HEK293 (cell line): ENCODE data around the gene CDC42BPA.

Experiments
- BCL11B ChIP-seq: fragments of 450-650 bp; formaldehyde crosslinking; IDR thresholded peaks from 2 replicates; pipeline ENCODE4 v1.5.1; 2016; ENCODE audit warnings: low read depth, missing biosample characterization, missing genetic modification characterization
- HOXC10 ChIP-seq: sonication (generic); formaldehyde crosslinking; IDR thresholded peaks from 2 replicates; pipeline ENCODE4 v1.8.1; 2023; ENCODE audit warnings: mild to moderate bottlenecking, missing genetic modification reagents
- SETDB1 ChIP-seq: IDR thresholded peaks from one replicate; pipeline ENCODE4 v1.6.1; 2017; ENCODE audit warnings: mild to moderate bottlenecking, low read length, moderate library complexity, mixed read lengths; ENCODE audit not compliant: insufficient read length
- YY1 ChIP-seq: fragments of 450-650 bp; formaldehyde crosslinking; IDR thresholded peaks from 2 replicates; pipeline ENCODE4 v1.5.1; 2018; ENCODE audit warnings: missing biosample characterization, missing genetic modification characterization
- ZBTB7A ChIP-seq: fragments of 450-650 bp; formaldehyde crosslinking; IDR thresholded peaks from 2 replicates; pipeline ENCODE4 v1.5.1; 2016; ENCODE audit warnings: low read depth, missing biosample characterization, missing genetic modification characterization
- ZNF274 ChIP-seq, 2 experiments: fragments of 200-500 bp in 1 of 2; fragments of 450-650 bp in 1 of 2; sonication (Bioruptor generic) in 1 of 2; formaldehyde crosslinking in 1 of 2; IDR thresholded peaks; 2 replicates each; pipeline versions ENCODE4 v1.5.1 to v1.6.1; 2014 to 2016; ENCODE audit warnings: borderline replicate concordance in 1 of 2, inconsistent platforms in 1 of 2, low read length in 1 of 2, missing biosample characterization in 1 of 2, missing genetic modification characterization in 1 of 2
- ZNF670 ChIP-seq: fragments of 450-650 bp; formaldehyde crosslinking; IDR thresholded peaks from 2 replicates; pipeline ENCODE4 v1.5.1; 2016; ENCODE audit warnings: missing biosample characterization, missing genetic modification characterization, low read depth
- TF ChIP-seq, protein P1 (sequence below): fragments of 450-650 bp; formaldehyde crosslinking; IDR thresholded peaks from 2 replicates; pipeline ENCODE4 v1.5.1; 2016; ENCODE audit warnings: missing biosample characterization, missing genetic modification characterization
- TF ChIP-seq, protein P2 (sequence below): fragments of 450-650 bp; formaldehyde crosslinking; IDR thresholded peaks from 2 replicates; pipeline ENCODE4 v1.5.1; 2016; ENCODE audit warnings: missing biosample characterization, missing genetic modification characterization
- TF ChIP-seq, protein P3 (sequence below): fragments of 450-650 bp; formaldehyde crosslinking; IDR thresholded peaks from 2 replicates; pipeline ENCODE4 v1.5.1; 2016; ENCODE audit warnings: missing biosample characterization, missing genetic modification characterization
- TF ChIP-seq, protein P4 (sequence below): fragments of 450-650 bp; formaldehyde crosslinking; optimal IDR thresholded peaks from 2 replicates; pipeline ENCODE3; 2016; ENCODE audit warnings: missing biosample characterization, mild to moderate bottlenecking, missing genetic modification characterization
- TF ChIP-seq, protein P5 (sequence below): fragments of 450-650 bp; formaldehyde crosslinking; IDR thresholded peaks from 2 replicates; pipeline ENCODE4 v1.5.1; 2016; ENCODE audit warnings: missing biosample characterization, missing genetic modification characterization, borderline replicate concordance
- TF ChIP-seq, protein P6 (sequence below): fragments of 450-650 bp; formaldehyde crosslinking; IDR thresholded peaks from 2 replicates; pipeline ENCODE4 v1.5.1; 2017; ENCODE audit warnings: missing biosample characterization, missing genetic modification characterization
- TF ChIP-seq, protein P7 (sequence below): fragments of 450-650 bp; formaldehyde crosslinking; IDR thresholded peaks from 2 replicates; pipeline ENCODE4 v1.5.1; 2016; ENCODE audit warnings: missing biosample characterization, missing genetic modification characterization

DNA sequence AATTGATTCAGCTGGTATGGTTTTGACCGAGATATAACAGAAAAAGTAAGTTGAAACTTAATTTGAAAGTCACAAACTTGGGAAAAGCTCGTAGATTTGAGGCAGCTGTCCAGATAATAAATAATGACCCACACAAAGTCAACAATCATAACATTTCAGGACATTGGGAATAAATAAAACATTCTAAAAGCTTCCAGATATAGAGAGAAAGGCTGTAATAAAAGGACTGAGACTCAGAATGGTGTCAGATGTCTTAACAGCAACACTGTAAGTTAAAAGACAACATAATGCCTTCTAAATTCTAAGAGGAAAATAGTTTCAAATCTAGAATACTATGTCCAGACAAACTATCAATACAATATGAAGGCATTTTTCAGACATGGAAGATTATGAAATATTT is 163.3 kb downstream of the CDC42BPA start:
- TF ChIP-seq HOXC10 (CRISPR knock-in tag) = no peak
- TF ChIP-seq SETDB1 = no peak
- no peak for TF ChIP-seq YY1 (tag by site-specific recombination)
- TF ChIP-seq, protein P1, sequence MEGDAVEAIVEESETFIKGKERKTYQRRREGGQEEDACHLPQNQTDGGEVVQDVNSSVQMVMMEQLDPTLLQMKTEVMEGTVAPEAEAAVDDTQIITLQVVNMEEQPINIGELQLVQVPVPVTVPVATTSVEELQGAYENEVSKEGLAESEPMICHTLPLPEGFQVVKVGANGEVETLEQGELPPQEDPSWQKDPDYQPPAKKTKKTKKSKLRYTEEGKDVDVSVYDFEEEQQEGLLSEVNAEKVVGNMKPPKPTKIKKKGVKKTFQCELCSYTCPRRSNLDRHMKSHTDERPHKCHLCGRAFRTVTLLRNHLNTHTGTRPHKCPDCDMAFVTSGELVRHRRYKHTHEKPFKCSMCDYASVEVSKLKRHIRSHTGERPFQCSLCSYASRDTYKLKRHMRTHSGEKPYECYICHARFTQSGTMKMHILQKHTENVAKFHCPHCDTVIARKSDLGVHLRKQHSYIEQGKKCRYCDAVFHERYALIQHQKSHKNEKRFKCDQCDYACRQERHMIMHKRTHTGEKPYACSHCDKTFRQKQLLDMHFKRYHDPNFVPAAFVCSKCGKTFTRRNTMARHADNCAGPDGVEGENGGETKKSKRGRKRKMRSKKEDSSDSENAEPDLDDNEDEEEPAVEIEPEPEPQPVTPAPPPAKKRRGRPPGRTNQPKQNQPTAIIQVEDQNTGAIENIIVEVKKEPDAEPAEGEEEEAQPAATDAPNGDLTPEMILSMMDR (tag by site-specific recombination) = no peak
- TF ChIP-seq, protein P2, sequence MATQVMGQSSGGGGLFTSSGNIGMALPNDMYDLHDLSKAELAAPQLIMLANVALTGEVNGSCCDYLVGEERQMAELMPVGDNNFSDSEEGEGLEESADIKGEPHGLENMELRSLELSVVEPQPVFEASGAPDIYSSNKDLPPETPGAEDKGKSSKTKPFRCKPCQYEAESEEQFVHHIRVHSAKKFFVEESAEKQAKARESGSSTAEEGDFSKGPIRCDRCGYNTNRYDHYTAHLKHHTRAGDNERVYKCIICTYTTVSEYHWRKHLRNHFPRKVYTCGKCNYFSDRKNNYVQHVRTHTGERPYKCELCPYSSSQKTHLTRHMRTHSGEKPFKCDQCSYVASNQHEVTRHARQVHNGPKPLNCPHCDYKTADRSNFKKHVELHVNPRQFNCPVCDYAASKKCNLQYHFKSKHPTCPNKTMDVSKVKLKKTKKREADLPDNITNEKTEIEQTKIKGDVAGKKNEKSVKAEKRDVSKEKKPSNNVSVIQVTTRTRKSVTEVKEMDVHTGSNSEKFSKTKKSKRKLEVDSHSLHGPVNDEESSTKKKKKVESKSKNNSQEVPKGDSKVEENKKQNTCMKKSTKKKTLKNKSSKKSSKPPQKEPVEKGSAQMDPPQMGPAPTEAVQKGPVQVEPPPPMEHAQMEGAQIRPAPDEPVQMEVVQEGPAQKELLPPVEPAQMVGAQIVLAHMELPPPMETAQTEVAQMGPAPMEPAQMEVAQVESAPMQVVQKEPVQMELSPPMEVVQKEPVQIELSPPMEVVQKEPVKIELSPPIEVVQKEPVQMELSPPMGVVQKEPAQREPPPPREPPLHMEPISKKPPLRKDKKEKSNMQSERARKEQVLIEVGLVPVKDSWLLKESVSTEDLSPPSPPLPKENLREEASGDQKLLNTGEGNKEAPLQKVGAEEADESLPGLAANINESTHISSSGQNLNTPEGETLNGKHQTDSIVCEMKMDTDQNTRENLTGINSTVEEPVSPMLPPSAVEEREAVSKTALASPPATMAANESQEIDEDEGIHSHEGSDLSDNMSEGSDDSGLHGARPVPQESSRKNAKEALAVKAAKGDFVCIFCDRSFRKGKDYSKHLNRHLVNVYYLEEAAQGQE = no peak
- TF ChIP-seq BCL11B (tag by site-specific recombination) = no peak
- no peak for TF ChIP-seq ZNF274 (IDR thresholded peaks at IDR 0.05; ENCODE audit: low read length)
- no peak for TF ChIP-seq ZNF274 (tag by site-specific recombination; IDR thresholded peaks at IDR 0.05; ENCODE audit: borderline replicate concordance)
- TF ChIP-seq, protein P3, sequence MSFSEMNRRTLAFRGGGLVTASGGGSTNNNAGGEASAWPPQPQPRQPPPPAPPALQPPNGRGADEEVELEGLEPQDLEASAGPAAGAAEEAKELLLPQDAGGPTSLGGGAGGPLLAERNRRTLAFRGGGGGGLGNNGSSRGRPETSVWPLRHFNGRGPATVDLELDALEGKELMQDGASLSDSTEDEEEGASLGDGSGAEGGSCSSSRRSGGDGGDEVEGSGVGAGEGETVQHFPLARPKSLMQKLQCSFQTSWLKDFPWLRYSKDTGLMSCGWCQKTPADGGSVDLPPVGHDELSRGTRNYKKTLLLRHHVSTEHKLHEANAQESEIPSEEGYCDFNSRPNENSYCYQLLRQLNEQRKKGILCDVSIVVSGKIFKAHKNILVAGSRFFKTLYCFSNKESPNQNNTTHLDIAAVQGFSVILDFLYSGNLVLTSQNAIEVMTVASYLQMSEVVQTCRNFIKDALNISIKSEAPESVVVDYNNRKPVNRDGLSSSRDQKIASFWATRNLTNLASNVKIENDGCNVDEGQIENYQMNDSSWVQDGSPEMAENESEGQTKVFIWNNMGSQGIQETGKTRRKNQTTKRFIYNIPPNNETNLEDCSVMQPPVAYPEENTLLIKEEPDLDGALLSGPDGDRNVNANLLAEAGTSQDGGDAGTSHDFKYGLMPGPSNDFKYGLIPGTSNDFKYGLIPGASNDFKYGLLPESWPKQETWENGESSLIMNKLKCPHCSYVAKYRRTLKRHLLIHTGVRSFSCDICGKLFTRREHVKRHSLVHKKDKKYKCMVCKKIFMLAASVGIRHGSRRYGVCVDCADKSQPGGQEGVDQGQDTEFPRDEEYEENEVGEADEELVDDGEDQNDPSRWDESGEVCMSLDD (tag by site-specific recombination) = no peak
- TF ChIP-seq, protein P4, sequence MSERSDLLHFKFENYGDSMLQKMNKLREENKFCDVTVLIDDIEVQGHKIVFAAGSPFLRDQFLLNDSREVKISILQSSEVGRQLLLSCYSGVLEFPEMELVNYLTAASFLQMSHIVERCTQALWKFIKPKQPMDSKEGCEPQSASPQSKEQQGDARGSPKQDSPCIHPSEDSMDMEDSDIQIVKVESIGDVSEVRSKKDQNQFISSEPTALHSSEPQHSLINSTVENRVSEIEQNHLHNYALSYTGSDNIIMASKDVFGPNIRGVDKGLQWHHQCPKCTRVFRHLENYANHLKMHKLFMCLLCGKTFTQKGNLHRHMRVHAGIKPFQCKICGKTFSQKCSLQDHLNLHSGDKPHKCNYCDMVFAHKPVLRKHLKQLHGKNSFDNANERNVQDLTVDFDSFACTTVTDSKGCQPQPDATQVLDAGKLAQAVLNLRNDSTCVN (tag by site-specific recombination) = no peak
- TF ChIP-seq ZNF670 (tag by site-specific recombination) = no peak
- TF ChIP-seq, protein P5, sequence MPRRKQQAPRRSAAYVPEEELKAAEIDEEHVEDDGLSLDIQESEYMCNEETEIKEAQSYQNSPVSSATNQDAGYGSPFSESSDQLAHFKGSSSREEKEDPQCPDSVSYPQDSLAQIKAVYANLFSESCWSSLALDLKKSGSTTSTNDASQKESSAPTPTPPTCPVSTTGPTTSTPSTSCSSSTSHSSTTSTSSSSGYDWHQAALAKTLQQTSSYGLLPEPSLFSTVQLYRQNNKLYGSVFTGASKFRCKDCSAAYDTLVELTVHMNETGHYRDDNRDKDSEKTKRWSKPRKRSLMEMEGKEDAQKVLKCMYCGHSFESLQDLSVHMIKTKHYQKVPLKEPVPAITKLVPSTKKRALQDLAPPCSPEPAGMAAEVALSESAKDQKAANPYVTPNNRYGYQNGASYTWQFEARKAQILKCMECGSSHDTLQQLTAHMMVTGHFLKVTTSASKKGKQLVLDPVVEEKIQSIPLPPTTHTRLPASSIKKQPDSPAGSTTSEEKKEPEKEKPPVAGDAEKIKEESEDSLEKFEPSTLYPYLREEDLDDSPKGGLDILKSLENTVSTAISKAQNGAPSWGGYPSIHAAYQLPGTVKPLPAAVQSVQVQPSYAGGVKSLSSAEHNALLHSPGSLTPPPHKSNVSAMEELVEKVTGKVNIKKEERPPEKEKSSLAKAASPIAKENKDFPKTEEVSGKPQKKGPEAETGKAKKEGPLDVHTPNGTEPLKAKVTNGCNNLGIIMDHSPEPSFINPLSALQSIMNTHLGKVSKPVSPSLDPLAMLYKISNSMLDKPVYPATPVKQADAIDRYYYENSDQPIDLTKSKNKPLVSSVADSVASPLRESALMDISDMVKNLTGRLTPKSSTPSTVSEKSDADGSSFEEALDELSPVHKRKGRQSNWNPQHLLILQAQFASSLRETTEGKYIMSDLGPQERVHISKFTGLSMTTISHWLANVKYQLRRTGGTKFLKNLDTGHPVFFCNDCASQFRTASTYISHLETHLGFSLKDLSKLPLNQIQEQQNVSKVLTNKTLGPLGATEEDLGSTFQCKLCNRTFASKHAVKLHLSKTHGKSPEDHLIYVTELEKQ (tag by site-specific recombination) = no peak
- TF ChIP-seq ZBTB7A (tag by site-specific recombination) = no peak
- TF ChIP-seq, protein P6, sequence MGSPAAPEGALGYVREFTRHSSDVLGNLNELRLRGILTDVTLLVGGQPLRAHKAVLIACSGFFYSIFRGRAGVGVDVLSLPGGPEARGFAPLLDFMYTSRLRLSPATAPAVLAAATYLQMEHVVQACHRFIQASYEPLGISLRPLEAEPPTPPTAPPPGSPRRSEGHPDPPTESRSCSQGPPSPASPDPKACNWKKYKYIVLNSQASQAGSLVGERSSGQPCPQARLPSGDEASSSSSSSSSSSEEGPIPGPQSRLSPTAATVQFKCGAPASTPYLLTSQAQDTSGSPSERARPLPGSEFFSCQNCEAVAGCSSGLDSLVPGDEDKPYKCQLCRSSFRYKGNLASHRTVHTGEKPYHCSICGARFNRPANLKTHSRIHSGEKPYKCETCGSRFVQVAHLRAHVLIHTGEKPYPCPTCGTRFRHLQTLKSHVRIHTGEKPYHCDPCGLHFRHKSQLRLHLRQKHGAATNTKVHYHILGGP (tag by site-specific recombination) = no peak
- TF ChIP-seq, protein P7, sequence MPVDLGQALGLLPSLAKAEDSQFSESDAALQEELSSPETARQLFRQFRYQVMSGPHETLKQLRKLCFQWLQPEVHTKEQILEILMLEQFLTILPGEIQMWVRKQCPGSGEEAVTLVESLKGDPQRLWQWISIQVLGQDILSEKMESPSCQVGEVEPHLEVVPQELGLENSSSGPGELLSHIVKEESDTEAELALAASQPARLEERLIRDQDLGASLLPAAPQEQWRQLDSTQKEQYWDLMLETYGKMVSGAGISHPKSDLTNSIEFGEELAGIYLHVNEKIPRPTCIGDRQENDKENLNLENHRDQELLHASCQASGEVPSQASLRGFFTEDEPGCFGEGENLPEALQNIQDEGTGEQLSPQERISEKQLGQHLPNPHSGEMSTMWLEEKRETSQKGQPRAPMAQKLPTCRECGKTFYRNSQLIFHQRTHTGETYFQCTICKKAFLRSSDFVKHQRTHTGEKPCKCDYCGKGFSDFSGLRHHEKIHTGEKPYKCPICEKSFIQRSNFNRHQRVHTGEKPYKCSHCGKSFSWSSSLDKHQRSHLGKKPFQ (tag by site-specific recombination) = no peak
